HepG2 (cell line): Measurements from ENCODE around the gene COLEC12. TPM values are rescaled to one million over a fixed set of nuclear protein-coding genes. Genes with fewer than 3 reads are reported as not detected.

Experiments
- ATAC-seq: fragments of 200-7000 bp; cut with Tn5 transposase; 3 replicates; pipeline ENCODE4 v1.9.1; 2020; ENCODE audit warnings: mild to moderate bottlenecking, moderate library complexity
- BruUV-seq: library from RNA; stranded (reverse); fragments of 400-500 nt; replicated peaks from 2 replicates; lab custom pipeline; 2021; lab: Mats Ljungman, UMichigan
- CTCF ChIA-PET: fragments of 300-600 bp; formaldehyde crosslinking; extraction: SDS; loops from one replicate; lab custom pipeline; 2021; ENCODE audit warnings: low total read pairs, inconsistent platforms, low intra/inter-chr PET ratio; lab: Yijun Ruan, JAX
- POLR2A ChIA-PET: fragments of 350-600 bp; sonication (Branson Sonifier 250); formaldehyde crosslinking; loops from one replicate; lab custom pipeline; 2020; ENCODE audit warnings: antibody characterized with exemption, inconsistent platforms; lab: Yijun Ruan, JAX
- DNase-seq: peaks from one replicate; pipeline ENCODE4 v3.0.0-alpha.2; 2015; ENCODE audit warnings: low spot score
- FAIRE-seq: peaks from 3 replicates; lab custom pipeline; 2011; peaks lifted over from hg19 to GRCh38; lab: Jason Lieb, UNC
- H2AFZ ChIP-seq: one replicate; pipeline ENCODE4 v1.6.1; 2011; ENCODE audit warnings: low read length, inconsistent platforms
- H3K27ac ChIP-seq: fragments of 300-600 bp; 3 replicates; pipeline ENCODE4 v1.8.0; 2011; ENCODE audit warnings: mixed run types, mild to moderate bottlenecking, mixed read lengths, low read length, inconsistent platforms; ENCODE audit not compliant: insufficient read depth; ENCODE audit errors: extremely low read length
- H3K27me3 ChIP-seq, 2 experiments: fragments of 200-600 bp in 1 of 2; 2 replicates in 1 of 2; 3 replicates in 1 of 2; pipeline versions ENCODE4 v1.6.0 to v1.8.0; 2011; ENCODE audit warnings: low read length in 2 of 2, mild to moderate bottlenecking in 2 of 2, moderate library complexity in 2 of 2, inconsistent platforms in 1 of 2; ENCODE audit not compliant: insufficient read depth in 2 of 2, control insufficient read depth in 1 of 2
- H3K36me3 ChIP-seq, 2 experiments: fragments of 200-600 bp in 1 of 2; replicated peaks in 1 of 2; 2 replicates in 1 of 2; 3 replicates in 1 of 2; pipeline versions ENCODE4 v1.5.1 to v1.8.0; 2011; ENCODE audit warnings: low read length in 2 of 2, inconsistent platforms in 1 of 2; ENCODE audit not compliant: insufficient read depth in 2 of 2, control insufficient read depth in 1 of 2
- H3K4me1 ChIP-seq: 2 replicates; pipeline ENCODE4 v1.5.1; 2012; ENCODE audit warnings: low read length, inconsistent platforms; ENCODE audit not compliant: insufficient read depth
- H3K4me2 ChIP-seq: 2 replicates; pipeline ENCODE4 v1.6.0; 2011; ENCODE audit warnings: low read depth, low read length, inconsistent platforms
- H3K4me3 ChIP-seq, 3 experiments: fragments of 200-600 bp in 1 of 3; sonication (generic), shearing (Covaris generic) in 1 of 3; replicated peaks in 1 of 3; 2 replicates each; pipeline ENCODE4 v1.5.1; 2011 to 2016; ENCODE audit warnings: low read length in 3 of 3, inconsistent platforms in 2 of 3, low read depth in 2 of 3, mild to moderate bottlenecking in 2 of 3, control low read depth in 1 of 3, mixed read lengths in 1 of 3; ENCODE audit not compliant: insufficient read depth in 1 of 3
- H3K79me2 ChIP-seq: one replicate; pipeline ENCODE4 v1.6.1; 2011; ENCODE audit warnings: low read length, inconsistent platforms; ENCODE audit not compliant: insufficient read depth
- H3K9ac ChIP-seq: 2 replicates; pipeline ENCODE4 v1.6.0; 2011; ENCODE audit warnings: mild to moderate bottlenecking, low read depth, low read length, inconsistent platforms; ENCODE audit not compliant: insufficient read depth
- H3K9me3 ChIP-seq: 2 replicates; pipeline ENCODE4 v1.5.1; 2012; ENCODE audit warnings: mild to moderate bottlenecking, low read length
- H4K20me1 ChIP-seq: 2 replicates; pipeline ENCODE4 v1.6.0; 2011; ENCODE audit warnings: inconsistent platforms, mild to moderate bottlenecking, low read length, moderate library complexity; ENCODE audit not compliant: insufficient read depth
- ZNF333 ChIP-seq: sonication (generic); formaldehyde crosslinking; IDR thresholded peaks from 2 replicates; pipeline ENCODE4 v1.4.0; 2020; ENCODE audit warnings: mild to moderate bottlenecking, missing genetic modification reagents, borderline replicate concordance
- WGBS: methylation state at CpG from one replicate; pipeline ENCODE4 v1.1.6; 2017; ENCODE audit warnings: low lambda C conversion rate; 5-methylcytosine and 5-hydroxymethylcytosine counted together
- in situ Hi-C: cut with HindIII; loops from 2 replicates; pipeline ENCODE4 v1.10.0; 2017; ENCODE audit warnings: low pct_unique_long_range_greater_than_20kb; ENCODE audit not compliant: extremely low pct_ligation_motif_present
- intact Hi-C: fragments of 100-400 bp; cut with micrococcal nuclease; formaldehyde crosslinking; loops from one replicate; pipeline ENCODE4 v1.10.0; 2022; ENCODE audit not compliant: unreplicated experiment
- polyA plus RNA-seq, 8 experiments: library from polyadenylated mRNA; depleted of rRNA in 3 of 8; stranded (reverse) in 7 of 8; unstranded in 1 of 8; fragments of >200 nt; fragmentation: Illumina TruSeq in 4 of 8; extraction: Trizol in 4 of 8; gene quantifications; 2 replicates each; pipeline versions ENCODE4 v1.2.1 to v1.2.3, GENCODE V29; 2011 to 2016; ENCODE audit warnings: low read depth in 4 of 8, missing spikeins in 1 of 8, mixed read lengths in 1 of 8; ENCODE audit not compliant: insufficient read depth in 1 of 8
- total RNA-seq, 5 experiments: library from RNA; depleted of rRNA; stranded (reverse); fragments of >200 nt; fragmentation: Illumina TruSeq; extraction: Trizol; gene quantifications; 2 replicates each; pipeline ENCODE4 v1.2.3, GENCODE V29; 2016; ENCODE audit warnings: low read depth in 1 of 5
- TF ChIP-seq, protein P1 (sequence below): sonication (generic); formaldehyde crosslinking; conservative IDR thresholded peaks from 2 replicates; pipeline ENCODE4 v1.8.0; 2022; ENCODE audit warnings: mild to moderate bottlenecking, moderate library complexity, missing genetic modification reagents
- TF ChIP-seq, protein P2 (sequence below): fragments of 450-650 bp; IDR thresholded peaks from 2 replicates; pipeline ENCODE4 v1.6.1; 2017; ENCODE audit warnings: mild to moderate bottlenecking
- TF ChIP-seq, protein P3 (sequence below): sonication (generic); formaldehyde crosslinking; IDR thresholded peaks from 2 replicates; pipeline ENCODE4 v1.5.0; 2020; ENCODE audit warnings: missing genetic modification reagents
- TF ChIP-seq, protein P4 (sequence below): sonication (generic); formaldehyde crosslinking; IDR thresholded peaks from 2 replicates; pipeline ENCODE4 v1.5.0; 2020; ENCODE audit warnings: missing genetic modification reagents

The COLEC12 gene
- total and polyA plus RNA-seq, 2 of the 13 experiments (the other 11 are each of a cell fraction or from before 2014, with no cell fraction given) = 0.02 to 0.11 TPM

DNA sequence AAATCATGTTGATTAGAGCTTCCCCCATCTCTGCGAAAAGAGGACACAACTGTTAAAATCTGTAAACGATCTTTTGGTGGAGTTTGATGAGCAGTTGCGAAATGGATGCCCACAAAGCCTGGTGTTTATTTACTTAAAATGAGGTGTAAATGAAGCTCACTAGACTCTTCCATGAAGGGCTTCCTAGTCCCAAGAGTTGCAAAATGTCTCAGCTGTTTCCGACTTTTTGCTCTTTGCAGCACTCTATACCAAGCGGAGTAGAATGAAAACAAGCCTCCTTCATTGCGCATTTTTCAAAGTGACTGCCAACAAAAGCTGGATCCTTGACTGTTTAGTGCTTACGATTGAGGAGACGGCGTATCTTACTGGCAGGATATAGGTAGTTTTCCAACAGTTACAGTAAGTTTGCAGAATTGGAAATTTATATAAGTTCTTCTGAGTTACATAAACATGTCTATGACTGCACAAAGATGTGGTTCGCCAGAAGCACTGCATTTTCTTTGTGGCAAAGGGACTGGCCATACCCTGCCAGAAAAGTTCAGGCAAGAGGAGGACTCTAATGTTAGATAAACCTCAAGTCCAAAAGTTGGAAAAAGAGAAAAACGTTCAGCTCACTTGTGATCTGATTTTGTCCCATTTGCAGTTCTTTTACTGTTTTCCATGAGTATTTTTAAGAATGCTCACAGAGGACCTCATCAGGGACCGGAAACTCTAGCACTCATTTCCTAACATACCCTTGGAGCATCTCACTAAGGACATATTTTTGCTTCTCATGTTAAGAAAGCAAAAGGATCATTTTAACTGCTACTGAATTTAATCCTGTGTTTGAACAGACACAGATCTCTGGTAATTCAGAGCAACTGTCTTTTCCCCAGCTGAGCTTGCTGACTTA, 42.7 kb downstream of the COLEC12 start:
- H3K27ac ChIP-seq = no peak overlapping the region
- no peak for DNase-seq
- no peaks in the 10 kb centered on the region for H4K20me1 ChIP-seq
- TF ChIP-seq, protein P1, sequence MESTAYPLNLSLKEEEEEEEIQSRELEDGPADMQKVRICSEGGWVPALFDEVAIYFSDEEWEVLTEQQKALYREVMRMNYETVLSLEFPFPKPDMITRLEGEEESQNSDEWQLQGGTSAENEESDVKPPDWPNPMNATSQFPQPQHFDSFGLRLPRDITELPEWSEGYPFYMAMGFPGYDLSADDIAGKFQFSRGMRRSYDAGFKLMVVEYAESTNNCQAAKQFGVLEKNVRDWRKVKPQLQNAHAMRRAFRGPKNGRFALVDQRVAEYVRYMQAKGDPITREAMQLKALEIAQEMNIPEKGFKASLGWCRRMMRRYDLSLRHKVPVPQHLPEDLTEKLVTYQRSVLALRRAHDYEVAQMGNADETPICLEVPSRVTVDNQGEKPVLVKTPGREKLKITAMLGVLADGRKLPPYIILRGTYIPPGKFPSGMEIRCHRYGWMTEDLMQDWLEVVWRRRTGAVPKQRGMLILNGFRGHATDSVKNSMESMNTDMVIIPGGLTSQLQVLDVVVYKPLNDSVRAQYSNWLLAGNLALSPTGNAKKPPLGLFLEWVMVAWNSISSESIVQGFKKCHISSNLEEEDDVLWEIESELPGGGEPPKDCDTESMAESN (CRISPR knock-in tag) = no peak
- TF ChIP-seq, protein P2, sequence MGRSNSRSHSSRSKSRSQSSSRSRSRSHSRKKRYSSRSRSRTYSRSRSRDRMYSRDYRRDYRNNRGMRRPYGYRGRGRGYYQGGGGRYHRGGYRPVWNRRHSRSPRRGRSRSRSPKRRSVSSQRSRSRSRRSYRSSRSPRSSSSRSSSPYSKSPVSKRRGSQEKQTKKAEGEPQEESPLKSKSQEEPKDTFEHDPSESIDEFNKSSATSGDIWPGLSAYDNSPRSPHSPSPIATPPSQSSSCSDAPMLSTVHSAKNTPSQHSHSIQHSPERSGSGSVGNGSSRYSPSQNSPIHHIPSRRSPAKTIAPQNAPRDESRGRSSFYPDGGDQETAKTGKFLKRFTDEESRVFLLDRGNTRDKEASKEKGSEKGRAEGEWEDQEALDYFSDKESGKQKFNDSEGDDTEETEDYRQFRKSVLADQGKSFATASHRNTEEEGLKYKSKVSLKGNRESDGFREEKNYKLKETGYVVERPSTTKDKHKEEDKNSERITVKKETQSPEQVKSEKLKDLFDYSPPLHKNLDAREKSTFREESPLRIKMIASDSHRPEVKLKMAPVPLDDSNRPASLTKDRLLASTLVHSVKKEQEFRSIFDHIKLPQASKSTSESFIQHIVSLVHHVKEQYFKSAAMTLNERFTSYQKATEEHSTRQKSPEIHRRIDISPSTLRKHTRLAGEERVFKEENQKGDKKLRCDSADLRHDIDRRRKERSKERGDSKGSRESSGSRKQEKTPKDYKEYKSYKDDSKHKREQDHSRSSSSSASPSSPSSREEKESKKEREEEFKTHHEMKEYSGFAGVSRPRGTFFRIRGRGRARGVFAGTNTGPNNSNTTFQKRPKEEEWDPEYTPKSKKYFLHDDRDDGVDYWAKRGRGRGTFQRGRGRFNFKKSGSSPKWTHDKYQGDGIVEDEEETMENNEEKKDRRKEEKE = no peak
- TF ChIP-seq, protein P3, sequence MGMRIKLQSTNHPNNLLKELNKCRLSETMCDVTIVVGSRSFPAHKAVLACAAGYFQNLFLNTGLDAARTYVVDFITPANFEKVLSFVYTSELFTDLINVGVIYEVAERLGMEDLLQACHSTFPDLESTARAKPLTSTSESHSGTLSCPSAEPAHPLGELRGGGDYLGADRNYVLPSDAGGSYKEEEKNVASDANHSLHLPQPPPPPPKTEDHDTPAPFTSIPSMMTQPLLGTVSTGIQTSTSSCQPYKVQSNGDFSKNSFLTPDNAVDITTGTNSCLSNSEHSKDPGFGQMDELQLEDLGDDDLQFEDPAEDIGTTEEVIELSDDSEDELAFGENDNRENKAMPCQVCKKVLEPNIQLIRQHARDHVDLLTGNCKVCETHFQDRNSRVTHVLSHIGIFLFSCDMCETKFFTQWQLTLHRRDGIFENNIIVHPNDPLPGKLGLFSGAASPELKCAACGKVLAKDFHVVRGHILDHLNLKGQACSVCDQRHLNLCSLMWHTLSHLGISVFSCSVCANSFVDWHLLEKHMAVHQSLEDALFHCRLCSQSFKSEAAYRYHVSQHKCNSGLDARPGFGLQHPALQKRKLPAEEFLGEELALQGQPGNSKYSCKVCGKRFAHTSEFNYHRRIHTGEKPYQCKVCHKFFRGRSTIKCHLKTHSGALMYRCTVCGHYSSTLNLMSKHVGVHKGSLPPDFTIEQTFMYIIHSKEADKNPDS (CRISPR knock-in tag) = no peak
- TF ChIP-seq ZNF333 (CRISPR knock-in tag) = no peak
- TF ChIP-seq, protein P4, sequence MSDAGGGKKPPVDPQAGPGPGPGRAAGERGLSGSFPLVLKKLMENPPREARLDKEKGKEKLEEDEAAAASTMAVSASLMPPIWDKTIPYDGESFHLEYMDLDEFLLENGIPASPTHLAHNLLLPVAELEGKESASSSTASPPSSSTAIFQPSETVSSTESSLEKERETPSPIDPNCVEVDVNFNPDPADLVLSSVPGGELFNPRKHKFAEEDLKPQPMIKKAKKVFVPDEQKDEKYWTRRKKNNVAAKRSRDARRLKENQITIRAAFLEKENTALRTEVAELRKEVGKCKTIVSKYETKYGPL (CRISPR knock-in tag) = no peak
- TF ChIP-seq, all 625 proteins: peak for 0
- FAIRE-seq (no peak), ATAC-seq (no peak)
- no peak overlapping the region for H3K4me2 ChIP-seq
- in situ Hi-C loops (no loop called here), intact Hi-C loops (no loop called here)
- BruUV-seq = no TSS peak
- ChIA-PET POLR2A (no interaction called here), CTCF (no interaction called here)
- H3K36me3 ChIP-seq = no peaks in the 10 kb centered on the region
- no peak overlapping the region for H3K4me3 ChIP-seq
- no peak overlapping the region for H2AFZ ChIP-seq
- no peak overlapping the region for H3K9ac ChIP-seq
- H3K9me3 ChIP-seq = no peaks in the 10 kb centered on the region
- WGBS = 67% methylated on average over 12 of the region's 12 CpGs
- H3K4me1 ChIP-seq = no peaks in the 10 kb centered on the region
- peaks cover 0 to 7% of the 10 kb centered on the region in 2 experiments; a peak in 2 of 5 replicates for H3K27me3 ChIP-seq
- H3K79me2 ChIP-seq = no peaks in the 10 kb centered on the region
